Measurements from ENCODE around the gene DNAH17.

The DNAH17 gene

GRCh38 chr17:78558181-78558850, 18.9 kb downstream of the DNAH17 start (continued):
- TF ChIP-seq ZNF785 (tag by site-specific recombination; IDR thresholded peaks at IDR 0.05): peak; percentile 100
- no peak for TF ChIP-seq ZNF202 (tag by site-specific recombination; IDR thresholded peaks at IDR 0.05; ENCODE audit: borderline replicate concordance)
- TF ChIP-seq PBX3 (CRISPR knock-in tag; IDR thresholded peaks at IDR 0.05): no peak
- peak; percentile 98 for TF ChIP-seq ZNF558 (tag by site-specific recombination; IDR thresholded peaks at IDR 0.05)
- TF ChIP-seq ZNF274 (IDR thresholded peaks at IDR 0.05; ENCODE audit: low read length): no peak
- no peak for TF ChIP-seq ZNF274 (tag by site-specific recombination; IDR thresholded peaks at IDR 0.05; ENCODE audit: borderline replicate concordance)
- peak; percentile 100 for TF ChIP-seq ZEB2 (tag by site-specific recombination; IDR thresholded peaks at IDR 0.05)
- TF ChIP-seq, protein P1, sequence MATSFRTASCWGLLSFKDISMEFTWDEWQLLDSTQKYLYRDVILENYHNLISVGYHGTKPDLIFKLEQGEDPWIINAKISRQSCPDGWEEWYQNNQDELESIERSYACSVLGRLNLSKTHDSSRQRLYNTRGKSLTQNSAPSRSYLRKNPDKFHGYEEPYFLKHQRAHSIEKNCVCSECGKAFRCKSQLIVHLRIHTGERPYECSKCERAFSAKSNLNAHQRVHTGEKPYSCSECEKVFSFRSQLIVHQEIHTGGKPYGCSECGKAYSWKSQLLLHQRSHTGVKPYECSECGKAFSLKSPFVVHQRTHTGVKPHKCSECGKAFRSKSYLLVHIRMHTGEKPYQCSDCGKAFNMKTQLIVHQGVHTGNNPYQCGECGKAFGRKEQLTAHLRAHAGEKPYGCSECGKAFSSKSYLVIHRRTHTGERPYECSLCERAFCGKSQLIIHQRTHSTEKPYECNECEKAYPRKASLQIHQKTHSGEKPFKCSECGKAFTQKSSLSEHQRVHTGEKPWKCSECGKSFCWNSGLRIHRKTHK (tag by site-specific recombination; IDR thresholded peaks at IDR 0.05): peak; percentile 75
- TF ChIP-seq ZNF266 (tag by site-specific recombination; IDR thresholded peaks at IDR 0.05; ENCODE audit: low read depth): 0 out of 2 replicates have a peak, but pooled peaks have one; percentile 51
- TF ChIP-seq KLF16 (tag by site-specific recombination; IDR thresholded peaks at IDR 0.05): peak; percentile 99
- TF ChIP-seq ZNF510 (tag by site-specific recombination; IDR thresholded peaks at IDR 0.05; ENCODE audit: insufficient replicate concordance): no peak
- TF ChIP-seq ZNF610 (tag by site-specific recombination; IDR thresholded peaks at IDR 0.05; ENCODE audit: borderline replicate concordance): no peak
- peak; percentile 64; the same call in 1 of the 2 replicates for TF ChIP-seq ZNF214 (tag by site-specific recombination; IDR thresholded peaks at IDR 0.05; ENCODE audit: borderline replicate concordance)
- peak; percentile 100 for TF ChIP-seq SP7 (tag by site-specific recombination; IDR thresholded peaks at IDR 0.05)
- peak; percentile 99 for TF ChIP-seq ZNF658 (tag by site-specific recombination; IDR thresholded peaks at IDR 0.05)
- TF ChIP-seq ZNF645 (tag by site-specific recombination; IDR thresholded peaks at IDR 0.05): peak; percentile 98
- TF ChIP-seq ZNF24 (tag by site-specific recombination; IDR thresholded peaks at IDR 0.05): peak; percentile 100
- TF ChIP-seq ZNF501 (tag by site-specific recombination; IDR thresholded peaks at IDR 0.05): peak; percentile 97; the same call in 1 of the 2 replicates
- peak; percentile 98 for TF ChIP-seq ZNF792 (tag by site-specific recombination; IDR thresholded peaks at IDR 0.05)
- peak; percentile 89 for TF ChIP-seq PRDM1 (tag by site-specific recombination; IDR thresholded peaks at IDR 0.05)
- 0 out of 2 replicates have a peak, but pooled peaks have one; percentile 72 for TF ChIP-seq BCL11B (tag by site-specific recombination; IDR thresholded peaks at IDR 0.05; ENCODE audit: low read depth)
- peak; percentile 97 for TF ChIP-seq ZNF169 (tag by site-specific recombination; IDR thresholded peaks at IDR 0.05)
- peak; percentile 89 for TF ChIP-seq WT1 (tag by site-specific recombination; IDR thresholded peaks at IDR 0.05)
- no peak for TF ChIP-seq TCF7L2 (IDR thresholded peaks at IDR 0.05; ENCODE audit: borderline replicate concordance, low read depth, low read length)
- TF ChIP-seq ZNF777 (tag by site-specific recombination; IDR thresholded peaks at IDR 0.05; ENCODE audit: borderline replicate concordance): no peak
- peak; percentile 90 for TF ChIP-seq ZNF707 (tag by site-specific recombination; IDR thresholded peaks at IDR 0.05)
- peak; percentile 99 for TF ChIP-seq SP3 (tag by site-specific recombination; IDR thresholded peaks at IDR 0.05)
- peak; percentile 96 for TF ChIP-seq ZNF146 (tag by site-specific recombination; IDR thresholded peaks at IDR 0.05)
- TF ChIP-seq EGR2 (tag by site-specific recombination; IDR thresholded peaks at IDR 0.05; ENCODE audit: low read depth): peak; percentile 98
- TF ChIP-seq GLIS1 (tag by site-specific recombination; IDR thresholded peaks at IDR 0.05): peak; percentile 96
- peak; percentile 98 for TF ChIP-seq ZNF362 (tag by site-specific recombination; IDR thresholded peaks at IDR 0.05)
- no peak for TF ChIP-seq ZNF292 (tag by site-specific recombination; IDR thresholded peaks at IDR 0.05; ENCODE audit: borderline replicate concordance, low read depth)
- no peak for TF ChIP-seq ZNF544 (tag by site-specific recombination; IDR thresholded peaks at IDR 0.05)
- TF ChIP-seq ZNF133 (tag by site-specific recombination; IDR thresholded peaks at IDR 0.05): peak; percentile 78
- peak; percentile 100 for TF ChIP-seq SALL2 (tag by site-specific recombination; IDR thresholded peaks at IDR 0.05; ENCODE audit: borderline replicate concordance)

All from HEK293 (cell line).